HG03060 (cell line): ENCODE measurements around the gene MAN2A1.
A peak's percentile ranks its signal among the peaks of the same experiment; 100 is the strongest.

Experiments
- ATAC-seq: cut with Tn5 transposase; IDR thresholded peaks from one replicate; pipeline ENCODE4 v1.9.1; 2021; ENCODE audit warnings: low read depth, moderate number of reproducible peaks; ENCODE audit not compliant: unreplicated experiment

Gene MAN2A1

DNA sequence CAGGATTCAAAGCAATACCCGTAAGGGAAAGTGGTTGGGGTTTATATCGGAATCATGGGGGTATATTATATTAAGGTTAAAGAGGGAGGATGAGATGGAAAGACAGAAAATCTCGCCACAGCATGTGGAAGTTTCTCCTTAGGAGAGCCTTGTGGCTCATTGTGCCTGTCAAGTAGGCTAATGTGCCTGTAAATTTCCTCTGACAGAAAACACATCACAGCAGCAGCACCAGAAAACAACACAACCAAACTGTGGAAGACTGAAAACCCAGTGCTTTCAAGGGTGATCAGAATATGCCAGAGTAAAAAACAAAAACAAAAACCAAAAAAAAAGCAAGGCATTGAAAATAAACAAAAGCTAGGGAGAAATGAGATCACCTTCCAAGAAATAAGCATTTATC lies 11.3 kb upstream of the MAN2A1 start:
- no peak for ATAC-seq

GRCh38 chr5:109681763-109682162 lies 8.0 kb upstream of the MAN2A1 start:
- no peak for ATAC-seq

- ATAC-seq: no peak
Observed at GRCh38 chr5:109682383-109682782, 7.3 kb upstream of the MAN2A1 start.

DNA sequence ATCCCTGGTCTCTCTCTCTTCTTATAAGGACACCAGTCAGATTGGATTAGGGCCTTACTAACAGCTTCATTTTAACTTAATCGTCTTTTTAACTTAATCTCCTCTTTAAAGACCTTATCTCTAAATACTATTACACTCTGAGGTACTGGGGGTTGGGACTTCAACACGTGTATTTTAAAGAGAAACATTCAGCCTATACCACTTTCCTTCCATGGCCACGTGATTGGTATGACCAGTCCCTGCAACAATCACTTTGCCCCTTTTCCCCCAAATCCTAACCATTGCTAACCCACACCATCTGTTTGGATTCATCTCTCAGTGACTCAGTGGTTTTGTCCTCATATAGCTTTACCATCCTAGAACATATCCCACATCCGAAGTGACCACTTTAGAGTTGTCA lies 3.8 kb upstream of the MAN2A1 start:
- ATAC-seq: no peak

- ATAC-seq: peak; percentile 0
Observed at GRCh38 chr5:109688630-109688969, 1.1 kb upstream of the MAN2A1 start.

DNA sequence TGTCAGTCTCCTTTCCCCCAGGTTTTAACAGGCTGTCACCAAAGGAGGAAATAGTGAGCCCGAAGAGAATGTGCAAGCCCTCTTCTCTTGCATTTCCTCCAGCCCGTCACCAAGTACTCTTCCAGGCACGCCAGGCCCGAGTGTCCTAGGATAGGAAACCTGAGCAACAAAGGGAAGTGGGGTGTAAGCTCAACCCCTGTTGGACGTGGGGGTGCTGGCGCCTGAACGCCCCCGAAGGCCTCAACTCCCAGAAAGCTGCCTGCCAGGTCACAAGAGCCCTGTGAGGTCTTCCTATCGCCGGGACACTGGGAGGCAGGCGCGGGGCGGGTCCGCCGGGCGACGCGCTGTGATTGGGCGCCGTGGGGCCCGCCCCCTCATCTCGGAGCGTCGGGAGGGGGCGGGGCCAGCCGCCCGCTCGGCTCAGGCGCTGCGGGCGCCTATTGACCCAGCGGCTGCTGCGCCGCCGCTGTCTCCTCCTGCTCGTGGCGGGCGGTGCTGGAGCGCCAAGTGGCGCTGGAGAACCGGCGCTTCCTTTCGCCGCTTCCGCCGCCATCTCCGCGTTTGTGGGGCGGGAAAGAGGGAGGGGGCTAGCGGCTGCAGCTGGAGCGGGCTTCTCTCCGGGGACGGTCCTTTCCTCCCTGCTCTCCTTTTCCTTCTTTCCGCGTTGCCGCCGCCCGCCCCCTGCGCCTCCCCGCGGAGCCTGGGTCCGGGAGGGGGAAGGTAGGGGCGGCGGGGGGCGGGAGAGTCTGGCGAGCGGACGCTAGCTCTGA lies 572 bp upstream of the MAN2A1 start:
- ATAC-seq: peak; percentile 37

DNA sequence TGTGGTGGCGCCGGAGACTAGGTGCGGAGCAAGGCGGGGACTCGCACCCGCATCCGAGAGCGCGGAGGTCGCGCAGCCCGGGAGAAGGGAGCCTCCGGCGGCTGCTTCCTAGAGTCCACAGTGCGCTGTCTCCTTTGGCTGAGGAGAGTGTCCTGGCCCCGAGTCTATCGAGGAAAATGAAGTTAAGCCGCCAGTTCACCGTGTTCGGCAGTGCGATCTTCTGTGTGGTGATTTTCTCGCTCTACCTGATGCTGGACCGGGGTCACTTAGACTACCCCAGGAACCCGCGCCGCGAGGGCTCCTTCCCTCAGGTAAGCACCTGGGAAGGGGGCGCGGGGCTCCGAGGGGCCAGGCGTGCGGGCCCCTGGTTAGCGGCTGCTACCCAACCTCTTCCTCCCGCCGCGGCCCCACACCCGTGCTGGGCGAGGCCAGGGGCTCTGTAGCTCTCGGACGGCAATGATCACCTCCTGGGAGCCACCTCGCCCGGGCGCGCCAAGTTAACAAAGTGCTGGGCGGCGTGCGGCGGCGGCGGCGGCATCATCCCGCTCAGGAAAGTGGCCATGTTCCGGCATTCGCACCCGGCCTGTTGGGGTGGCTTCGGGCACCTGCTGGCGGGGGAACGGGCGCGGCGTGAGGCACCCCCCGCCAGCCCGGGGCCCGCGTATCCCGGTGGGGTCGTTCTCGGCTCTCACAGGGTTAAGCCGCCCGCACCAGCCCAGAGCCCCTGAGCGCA lies 681 bp downstream of the MAN2A1 start:
- peak; percentile 0 for ATAC-seq

- no peak for ATAC-seq
Observed at GRCh38 chr5:109690975-109691574, 1.3 kb downstream of the MAN2A1 start.

DNA sequence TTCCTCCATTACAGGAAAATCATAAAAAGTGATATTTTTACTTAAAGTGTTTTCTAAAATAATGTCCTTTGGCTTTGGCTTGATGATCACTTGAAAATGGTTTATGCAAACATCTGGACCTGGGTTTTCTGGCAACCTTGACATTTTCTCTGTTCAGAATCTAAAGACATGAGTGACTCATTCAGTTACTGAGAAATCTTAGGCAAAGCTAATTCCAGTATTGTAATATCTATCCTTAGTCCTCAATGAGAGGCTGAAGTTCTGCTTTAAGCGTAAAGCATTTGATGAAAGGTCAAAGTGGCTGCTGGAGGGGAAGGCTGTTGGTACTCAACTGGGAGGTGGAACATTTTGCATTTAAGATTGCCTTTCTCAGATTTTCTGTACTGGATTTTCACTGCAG lies 2.3 kb downstream of the MAN2A1 start:
- no peak for ATAC-seq

GRCh38 chr5:109692852-109693251 lies 3.1 kb downstream of the MAN2A1 start:
- no peak for ATAC-seq

DNA sequence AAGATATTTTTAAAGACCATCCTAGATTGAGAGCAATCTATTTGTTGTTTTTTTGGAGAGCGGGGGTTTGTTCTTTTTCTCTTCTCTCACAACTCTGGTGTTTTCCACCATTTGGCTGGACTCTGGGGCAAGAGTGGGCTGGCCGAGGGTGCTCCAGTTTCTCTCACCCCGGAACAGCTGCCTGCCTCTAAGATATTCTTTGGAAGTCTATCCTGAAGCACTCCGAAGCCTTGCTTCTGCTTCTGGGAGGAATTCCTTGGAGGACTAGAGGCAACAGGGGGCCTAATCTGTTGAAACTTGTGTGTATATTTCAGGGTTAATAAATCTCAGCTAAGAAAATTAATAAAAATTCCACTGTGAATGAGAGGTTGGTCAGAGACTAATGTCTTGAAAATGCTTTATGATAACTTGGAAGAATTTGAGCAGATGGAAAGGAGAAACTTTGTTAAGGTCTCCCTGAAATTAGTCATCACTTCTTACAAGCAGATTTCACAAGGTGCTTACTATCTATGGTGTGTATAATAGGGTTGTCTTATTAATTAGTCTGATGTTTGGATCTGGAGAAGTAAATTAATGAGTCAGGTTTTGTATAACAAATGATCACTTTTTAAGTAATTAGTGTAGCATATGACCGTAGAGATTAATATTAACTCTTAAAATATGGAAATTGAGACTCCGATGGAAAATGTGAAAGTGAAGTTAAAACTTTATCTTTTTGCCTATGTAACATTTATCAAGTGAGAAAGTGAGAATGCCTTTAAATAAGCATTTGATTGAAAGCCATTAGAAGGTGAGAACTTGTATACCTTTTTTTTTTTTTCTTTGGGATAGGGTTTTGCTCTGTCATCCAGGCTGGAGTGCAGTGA lies 4.0 kb downstream of the MAN2A1 start:
- ATAC-seq: no peak

GRCh38 chr5:109694451-109694891 lies 4.7 kb downstream of the MAN2A1 start:
- ATAC-seq: no peak

DNA sequence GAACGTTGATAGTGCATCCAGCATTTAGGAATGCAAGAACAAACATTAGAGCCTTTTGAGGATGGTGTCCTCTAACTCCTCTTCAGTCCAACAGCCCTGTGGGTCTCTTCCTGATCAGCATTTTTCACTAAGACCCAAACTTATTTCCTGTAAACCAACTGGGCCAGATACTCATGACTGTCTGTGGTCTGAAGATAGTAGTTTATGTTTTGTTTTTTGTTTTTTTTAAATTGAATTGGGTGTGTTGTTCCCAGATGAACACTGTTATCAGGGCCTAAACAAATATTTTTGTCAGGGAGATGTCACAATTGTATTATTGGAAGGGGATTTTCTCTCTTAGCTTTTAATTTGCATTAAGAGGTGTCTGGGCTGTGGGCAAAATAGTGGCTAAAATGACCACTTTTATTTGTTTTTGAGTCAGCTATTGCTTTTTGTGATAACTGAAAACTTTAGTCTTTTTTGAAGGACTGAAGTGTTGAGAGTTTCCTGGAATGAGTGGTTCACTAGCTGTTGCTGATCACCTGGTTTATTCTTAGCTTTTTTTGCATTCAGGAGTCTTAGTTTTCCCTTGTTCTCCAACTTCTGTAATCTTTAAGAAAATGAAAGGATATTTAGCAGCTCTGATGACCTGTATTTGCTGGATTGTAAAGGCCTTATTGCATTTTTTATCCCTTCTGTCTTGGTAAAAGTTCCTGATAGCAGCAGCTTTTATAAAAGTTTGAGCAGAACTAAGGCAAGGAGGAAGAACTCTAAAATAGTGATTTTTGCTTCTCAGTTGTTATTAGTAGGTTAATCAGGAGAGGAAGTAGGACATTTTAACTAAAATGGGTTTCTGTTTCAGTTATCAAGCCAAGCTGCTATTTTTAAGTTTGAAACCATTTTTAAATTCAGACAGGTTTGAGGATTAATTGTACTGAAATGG lies 5.5 kb downstream of the MAN2A1 start:
- peak; percentile 46 for ATAC-seq

GRCh38 chr5:109697339-109697738 lies 7.6 kb downstream of the MAN2A1 start:
- ATAC-seq: no peak

DNA sequence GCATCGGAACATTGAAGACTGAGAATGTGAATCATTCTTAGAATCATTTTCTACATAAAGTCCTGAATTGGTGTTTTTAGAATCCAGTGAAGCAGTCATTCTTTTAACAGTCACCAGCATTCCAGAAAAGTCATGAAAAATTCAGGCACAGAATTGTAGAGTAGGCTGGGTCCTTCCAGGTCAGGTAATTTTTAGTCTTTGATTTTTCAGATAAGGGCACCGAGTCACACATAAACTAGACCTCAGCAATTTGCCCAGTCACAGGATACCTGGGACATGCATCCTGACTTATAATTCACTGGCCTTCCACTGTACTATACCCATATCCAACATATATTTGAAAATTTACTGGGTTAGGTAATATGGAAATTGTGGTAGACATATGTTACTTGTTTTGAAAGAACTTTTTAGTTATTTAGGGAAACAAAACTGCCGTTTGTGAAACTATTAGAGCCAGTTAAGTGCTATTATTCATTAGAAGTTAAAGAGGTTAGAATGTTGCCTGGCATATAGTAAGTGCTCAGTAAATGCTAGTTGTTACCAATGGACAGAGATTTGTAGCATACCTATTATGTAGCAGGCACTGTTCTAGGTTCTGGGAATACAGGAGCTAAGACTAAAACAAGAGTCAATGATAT lies 10.9 kb downstream of the MAN2A1 start:
- no peak for ATAC-seq

DNA sequence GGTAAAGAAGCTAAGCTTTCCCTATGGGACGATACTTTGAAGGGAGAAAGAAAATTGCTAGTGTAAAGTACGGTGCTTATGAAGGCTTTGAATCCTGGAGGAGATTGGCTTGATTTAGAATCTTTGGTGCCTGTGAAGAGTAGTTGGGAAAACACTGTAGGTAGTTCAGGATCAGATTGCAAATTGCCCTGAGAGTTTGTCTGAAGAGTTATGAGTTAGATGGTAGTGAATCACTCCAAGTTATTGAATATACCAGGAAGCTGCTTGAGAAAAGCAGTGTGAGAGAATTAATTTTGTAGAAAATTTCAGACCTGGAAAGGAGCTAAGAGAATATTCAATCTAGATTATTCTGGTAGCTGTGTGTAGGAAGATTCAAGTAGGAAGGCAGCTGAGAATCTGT lies 11.5 kb downstream of the MAN2A1 start:
- no peak for ATAC-seq

- ATAC-seq: no peak
Observed at GRCh38 chr5:109701792-109702191, 12.1 kb downstream of the MAN2A1 start.

- no peak for ATAC-seq
Observed at GRCh38 chr5:109703166-109703565, 13.4 kb downstream of the MAN2A1 start.

DNA sequence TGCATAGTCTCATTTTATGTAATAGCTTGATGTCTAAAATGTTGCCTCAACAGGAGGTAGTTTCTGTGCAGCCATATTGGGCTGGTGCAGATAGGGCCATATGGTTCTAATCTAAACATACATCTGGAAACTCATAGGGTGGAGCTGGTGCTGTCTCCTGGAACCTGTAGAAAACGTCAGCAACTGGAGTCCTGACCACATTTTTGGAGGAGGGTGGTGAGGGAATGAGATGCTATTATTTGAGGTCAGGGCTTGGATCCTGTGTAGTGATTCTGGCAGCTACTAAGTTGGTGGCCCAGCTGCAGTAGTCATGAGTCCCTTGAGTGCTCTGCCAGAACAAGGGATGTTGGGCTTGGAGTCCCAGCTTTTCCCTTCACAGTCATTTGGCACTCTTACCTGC lies 14.1 kb downstream of the MAN2A1 start:
- no peak for ATAC-seq
